Transverse colon (tissue), 4 donors: ENCODE results near the gene KLC3. TPM values are rescaled to one million over a fixed set of nuclear protein-coding genes. Genes with fewer than 3 reads are reported as not detected.

Experiments
- DNase-seq: peaks from one replicate; pipeline ENCODE4 v3.0.0-alpha.2; 2019
- H3K27ac ChIP-seq, 4 donors: fragments of 200-600 bp; sonication (generic); 2 replicates each; pipeline ENCODE4 v1.5.1; 2016 to 2018; ENCODE audit warnings: inconsistent platforms in 4 of 4
- H3K27me3 ChIP-seq: fragments of 200-600 bp; sonication (generic); 2 replicates; pipeline ENCODE4 v1.5.1; 2017; ENCODE audit warnings: inconsistent platforms
- H3K36me3 ChIP-seq, 4 donors: fragments of 200-600 bp; sonication (generic); 2 replicates each; pipeline ENCODE4 v1.5.1; 2017 to 2019; ENCODE audit warnings: inconsistent platforms in 4 of 4
- H3K4me1 ChIP-seq, 4 donors: fragments of 200-600 bp; sonication (generic); 2 replicates each; pipeline ENCODE4 v1.5.1; 2017 to 2020; ENCODE audit warnings: inconsistent platforms in 4 of 4
- H3K4me3 ChIP-seq, 4 donors: fragments of 200-600 bp; sonication (generic); 1 replicate in 1 of 4; 2 replicates in 3 of 4; pipeline versions ENCODE4 v1.5.1 to v1.6.1; 2017 to 2019; ENCODE audit warnings: inconsistent platforms in 4 of 4
- H3K9me3 ChIP-seq, 2 donors: fragments of 200-600 bp; sonication (generic); 2 replicates each; pipeline ENCODE4 v1.5.1; 2017 to 2019; ENCODE audit warnings: inconsistent platforms in 2 of 2
- EP300 ChIP-seq: sonication (generic); formaldehyde crosslinking; IDR thresholded peaks from one replicate; pipeline ENCODE4 v1.6.1; 2017; ENCODE audit warnings: antibody characterized with exemption, low read depth
- POLR2A ChIP-seq: fragments of 450-650 bp; IDR thresholded peaks from one replicate; pipeline ENCODE4 v1.6.1; 2016; ENCODE audit warnings: antibody characterized with exemption, mild to moderate bottlenecking, moderate library complexity
- POLR2AphosphoS5 ChIP-seq, 3 donors: sonication (generic); formaldehyde crosslinking; IDR thresholded peaks; one replicate each; pipeline ENCODE4 v1.6.1; 2016; ENCODE audit warnings: antibody characterized with exemption in 3 of 3
- WGBS, 2 donors: methylation state at CpG; one replicate each; pipeline ENCODE4 v1.1.5; 2018; ENCODE audit warnings: low coverage in 1 of 2; 5-methylcytosine and 5-hydroxymethylcytosine counted together
- in situ Hi-C, 4 donors: fragments of 200-750 bp; cut with MboI; loops; one replicate each; pipeline versions ENCODE4 v1.15.0 to v1.15.1; 2017; ENCODE audit warnings: low sequenced_read_pairs in 3 of 4, low pct_ligation_motif_present in 1 of 4, low pct_unique_long_range_greater_than_20kb in 1 of 4
- intact Hi-C: fragments of 100-400 bp; cut with DNase I; formaldehyde crosslinking; loops from one replicate; pipeline ENCODE4 v1.15.1; 2023; ENCODE audit warnings: low total_unique reads
- total RNA-seq, 4 donors: library from RNA; depleted of rRNA; stranded (reverse); fragments of >200 nt; gene quantifications; one replicate each; pipeline ENCODE4 v1.1.0, GENCODE V29; 2016
- TF ChIP-seq, protein P1 (sequence below), 5 experiments: fragments of 200-600 bp in 3 of 5; fragments of 450-650 bp in 2 of 5; sonication (generic) in 3 of 5; IDR thresholded peaks; 1 replicate in 2 of 5; 2 replicates in 3 of 5; pipeline ENCODE4 v1.5.1; 2016 to 2017; ENCODE audit warnings: antibody characterized with exemption in 5 of 5, inconsistent platforms in 3 of 5, mild to moderate bottlenecking in 2 of 5, moderate library complexity in 1 of 5

KLC3 gene
- total RNA-seq, 4 donors from 2014 or later, result not detected

DNA sequence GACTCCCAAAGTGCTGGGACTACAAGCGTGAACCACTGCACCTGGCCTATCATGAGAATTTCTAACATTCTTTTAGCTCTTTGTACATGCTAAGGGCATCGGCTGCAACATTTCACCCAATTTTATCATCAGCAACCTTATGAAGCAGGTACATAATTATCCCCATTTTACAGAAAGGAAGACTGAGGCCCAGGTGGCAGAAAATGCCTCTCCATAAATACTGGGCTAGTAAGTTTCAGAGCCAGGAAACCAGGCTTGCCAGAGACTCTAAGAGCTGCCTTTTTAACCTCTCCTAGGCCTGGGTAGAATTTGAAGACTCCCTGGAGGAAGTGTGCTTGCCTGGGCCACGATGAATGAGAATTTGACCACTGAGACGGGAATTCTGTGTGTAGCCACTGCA, 27.6 kb downstream of the KLC3 start:
- Histone ChIP-seq H3K27me3 (no peaks in the 10 kb centered on the region), H3K27ac (no peak overlapping the region), H3K36me3 (no peaks in the 10 kb centered on the region), H3K9me3 (no peaks in the 10 kb centered on the region), H3K4me1 (peaks cover 0 to 15% (median 7%) of the 10 kb centered on the region in 4 donors), H3K4me3 (no peak overlapping the region)
- WGBS, 2 donors, result 90 to 91% methylated on average over 2 to 4 of the region's 4 CpGs
- TF ChIP-seq POLR2A (no peak), EP300 (no peak), POLR2AphosphoS5 (IDR thresholded peaks at IDR 0.05) (no peak)
- TF ChIP-seq, protein P1, sequence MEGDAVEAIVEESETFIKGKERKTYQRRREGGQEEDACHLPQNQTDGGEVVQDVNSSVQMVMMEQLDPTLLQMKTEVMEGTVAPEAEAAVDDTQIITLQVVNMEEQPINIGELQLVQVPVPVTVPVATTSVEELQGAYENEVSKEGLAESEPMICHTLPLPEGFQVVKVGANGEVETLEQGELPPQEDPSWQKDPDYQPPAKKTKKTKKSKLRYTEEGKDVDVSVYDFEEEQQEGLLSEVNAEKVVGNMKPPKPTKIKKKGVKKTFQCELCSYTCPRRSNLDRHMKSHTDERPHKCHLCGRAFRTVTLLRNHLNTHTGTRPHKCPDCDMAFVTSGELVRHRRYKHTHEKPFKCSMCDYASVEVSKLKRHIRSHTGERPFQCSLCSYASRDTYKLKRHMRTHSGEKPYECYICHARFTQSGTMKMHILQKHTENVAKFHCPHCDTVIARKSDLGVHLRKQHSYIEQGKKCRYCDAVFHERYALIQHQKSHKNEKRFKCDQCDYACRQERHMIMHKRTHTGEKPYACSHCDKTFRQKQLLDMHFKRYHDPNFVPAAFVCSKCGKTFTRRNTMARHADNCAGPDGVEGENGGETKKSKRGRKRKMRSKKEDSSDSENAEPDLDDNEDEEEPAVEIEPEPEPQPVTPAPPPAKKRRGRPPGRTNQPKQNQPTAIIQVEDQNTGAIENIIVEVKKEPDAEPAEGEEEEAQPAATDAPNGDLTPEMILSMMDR (IDR thresholded peaks at IDR 0.05), result no peak
- in situ Hi-C loops (no loop called here), intact Hi-C loops (no loop called here)
- DNase-seq, result no peak

DNA sequence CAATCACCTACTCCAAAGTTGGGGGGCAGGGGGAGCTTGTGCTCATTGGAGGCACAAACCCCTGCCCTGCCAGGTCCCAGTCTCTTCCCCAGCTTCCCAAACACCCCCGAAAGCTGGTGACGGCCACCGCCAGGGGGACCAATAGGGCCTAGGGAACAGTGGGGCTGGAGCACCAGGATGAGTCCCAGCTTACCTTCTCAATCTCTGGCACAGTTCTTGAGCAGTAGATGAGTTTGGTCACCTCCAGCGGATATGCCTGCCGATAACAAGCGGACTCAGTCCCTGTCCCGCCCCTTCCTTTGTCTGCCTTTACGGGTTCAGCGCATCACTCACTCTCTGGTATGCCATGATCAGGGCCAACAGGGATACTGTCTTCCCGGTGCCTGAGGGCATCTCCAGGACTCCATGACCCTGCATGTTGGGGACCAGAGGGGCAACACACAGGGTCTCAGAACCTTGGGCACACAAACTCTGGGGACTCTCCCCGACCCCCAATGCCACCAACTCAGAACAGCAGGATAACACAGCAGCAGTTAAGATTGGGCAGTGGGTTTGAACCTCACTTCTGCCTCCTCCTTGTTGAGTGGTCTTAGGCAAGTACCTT, 28.3 kb downstream of the KLC3 start:
- intact Hi-C loops, result no loop called here
- in situ Hi-C loops, result no loop called here
- DNase-seq, result no peak

DNA sequence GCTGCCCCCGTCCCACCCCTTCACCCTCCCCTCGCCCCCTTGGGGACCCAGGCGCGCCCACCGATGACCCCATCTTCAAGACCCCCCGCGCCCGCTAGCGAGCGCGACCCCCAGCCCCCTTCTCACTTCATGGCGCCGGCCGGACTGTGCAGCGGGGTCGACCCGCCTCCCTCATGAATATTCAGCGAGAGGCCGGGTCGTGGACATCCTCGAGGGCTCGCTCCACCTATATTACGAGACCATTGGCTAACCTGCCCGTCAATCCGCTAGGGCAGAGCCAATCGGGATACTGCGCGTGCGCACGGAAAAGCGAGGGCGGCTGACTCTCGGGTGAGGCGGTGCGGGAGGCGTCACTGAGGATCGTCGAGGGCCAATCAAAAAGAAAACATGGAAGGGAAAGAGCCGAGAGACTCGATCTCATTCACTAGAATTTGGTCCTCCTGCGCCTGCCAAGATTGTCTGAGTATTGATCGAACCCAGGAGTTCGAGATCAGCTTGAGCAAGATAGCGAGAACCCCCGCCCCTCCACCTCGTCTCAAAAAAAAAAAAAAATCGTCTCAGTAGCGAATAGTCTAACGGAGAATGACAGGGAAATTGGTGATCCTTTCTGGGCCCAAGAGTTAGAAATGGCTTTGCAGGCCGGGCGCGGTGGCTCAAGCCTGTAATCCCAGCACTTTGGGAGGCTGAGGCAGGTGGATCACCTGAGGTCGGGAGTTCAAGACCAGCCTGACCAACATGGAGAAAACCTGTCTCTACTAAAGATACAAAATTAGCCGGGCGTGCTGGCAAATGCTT, 30.1 kb downstream of the KLC3 start, which contains the start of gene ERCC2:
Gene ERCC2 (minus strand): TSS at position 164 of the 795 bp plus-strand sequence. CDS start 33 bp downstream, at position 131.
- H3K36me3 ChIP-seq, result no peaks in the 10 kb centered on the region
- H3K4me1 ChIP-seq, result peaks cover 0 to 15% (median 7%) of the 10 kb centered on the region in 4 donors
- TF ChIP-seq POLR2A (peak; percentile 13), EP300 (no peak), POLR2AphosphoS5 (IDR thresholded peaks at IDR 0.05) (peak in 1 of 3 donors; percentile 29)
- TF ChIP-seq, protein P1 (IDR thresholded peaks at IDR 0.05), result no peak
- H3K4me3 ChIP-seq, result peak within 1 kb of the TSS; percentile 81 to 99 (median 91)
- peak within 1 kb of the TSS; percentile 83 to 87 (median 84) for H3K27ac ChIP-seq
- H3K9me3 ChIP-seq, result no peaks in the 10 kb centered on the region
- in situ Hi-C loops, result no loop called here
- peak; percentile 99 for DNase-seq
- H3K27me3 ChIP-seq, result no peaks in the 10 kb centered on the region
- 0 to 3% methylated on average over 13 to 54 of the region's 55 CpGs for WGBS, 2 donors
- intact Hi-C loops, result no loop called here

More for the DNA sequence above, 28.3 kb downstream of the KLC3 start:
- Histone ChIP-seq H3K36me3 (no peaks in the 10 kb centered on the region), H3K27me3 (no peaks in the 10 kb centered on the region), H3K9me3 (no peaks in the 10 kb centered on the region), H3K4me1 (peaks cover 0 to 15% (median 7%) of the 10 kb centered on the region in 4 donors), H3K4me3 (no peak overlapping the region), H3K27ac (no peak overlapping the region)
- WGBS, 2 donors, result 95 to 100% methylated on average over 3 to 11 of the region's 11 CpGs
- TF ChIP-seq EP300, result no peak
- no peak for TF ChIP-seq POLR2AphosphoS5 (IDR thresholded peaks at IDR 0.05)
- TF ChIP-seq, protein P1 (IDR thresholded peaks at IDR 0.05), result no peak
- TF ChIP-seq POLR2A, result no peak

DNA sequence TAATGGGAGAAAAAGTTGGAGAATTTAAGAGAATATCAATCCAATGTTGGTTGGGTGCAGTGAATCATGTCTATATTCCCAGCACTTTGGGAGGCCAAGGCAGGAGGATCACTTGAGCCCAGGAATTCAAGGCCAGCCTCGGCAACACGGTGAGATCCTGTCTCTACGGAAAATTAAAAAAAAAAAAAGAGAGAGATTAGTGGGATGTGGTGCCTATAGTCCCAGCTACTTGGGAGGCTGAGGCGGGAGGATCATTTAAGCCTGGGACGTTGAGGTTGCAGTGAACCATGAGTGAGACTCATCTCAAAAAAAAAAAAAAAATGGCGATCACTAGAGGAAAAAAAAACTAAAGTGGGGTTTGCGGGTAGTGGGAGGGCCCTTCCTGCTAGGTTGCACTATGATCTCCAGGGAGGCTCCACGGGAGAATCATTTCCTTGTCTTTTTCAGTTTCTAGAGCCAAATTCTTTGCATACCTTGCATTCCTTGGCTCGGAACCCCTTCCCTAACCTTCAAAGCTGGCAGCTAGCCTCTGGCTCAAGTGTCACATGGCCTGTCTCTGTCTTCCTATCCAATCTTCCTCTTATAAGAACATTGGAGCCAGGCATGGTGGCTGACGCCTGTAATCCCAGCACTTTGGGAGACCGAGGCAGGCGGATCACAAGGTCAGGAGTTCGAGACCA, 35.6 kb downstream of the KLC3 start:
- peaks cover 0 to 3% (median 0%) of the 10 kb centered on the region in 4 donors for H3K4me1 ChIP-seq
- no peak overlapping the region for H3K4me3 ChIP-seq
- DNase-seq, result no peak
- in situ Hi-C loops, result no loop called here
- no peaks in the 10 kb centered on the region for H3K27me3 ChIP-seq
- TF ChIP-seq EP300 (no peak), POLR2AphosphoS5 (IDR thresholded peaks at IDR 0.05) (no peak), POLR2A (no peak)
- TF ChIP-seq, protein P1 (IDR thresholded peaks at IDR 0.05), result no peak
- no peaks in the 10 kb centered on the region for H3K9me3 ChIP-seq
- WGBS, 2 donors, result 58 to 62% methylated on average over 4 to 13 of the region's 13 CpGs
- H3K36me3 ChIP-seq, result no peaks in the 10 kb centered on the region
- intact Hi-C loops, result no loop called here
- H3K27ac ChIP-seq, result no peak overlapping the region
